OCI-LY1 (cell line): Measurements from ENCODE around the gene ATCAY.

Experiments
- EZH2 ChIP-seq: fragments of 200-600 bp; sonication (generic), shearing (Covaris generic); IDR thresholded peaks from 2 replicates; pipeline ENCODE4 v1.8.0; 2017; ENCODE audit warnings: borderline replicate concordance, mixed run types, mild to moderate bottlenecking, antibody characterized with exemption, low read length, moderate library complexity, mixed read lengths
- TF ChIP-seq, protein P1 (sequence below): fragments of 200-600 bp; sonication (generic), shearing (Covaris generic); IDR thresholded peaks from 2 replicates; pipeline ENCODE4 v1.5.1; 2017; ENCODE audit warnings: mild to moderate bottlenecking, antibody characterized with exemption, low read length, moderate library complexity, mixed read lengths

DNA sequence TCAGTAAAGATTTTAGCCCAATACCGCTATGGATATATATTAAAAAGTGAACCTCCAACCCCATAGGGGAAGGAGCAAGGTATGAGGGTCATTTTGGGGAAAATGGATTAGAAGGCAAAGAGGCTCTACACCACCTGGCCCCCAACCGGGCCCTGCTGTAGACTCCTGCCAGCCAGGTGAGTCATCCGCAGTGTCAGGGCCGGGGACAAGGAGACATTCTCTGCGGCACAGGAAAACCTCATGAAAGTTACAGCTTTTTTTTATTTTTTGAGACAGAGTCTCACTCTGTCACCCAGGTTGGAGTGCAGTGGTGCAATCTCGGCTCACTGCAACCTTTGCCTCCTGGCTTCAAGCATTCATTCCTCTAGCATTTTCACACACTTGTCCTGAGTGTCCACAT, 43.6 kb upstream of the ATCAY start:
- TF ChIP-seq, protein P1, sequence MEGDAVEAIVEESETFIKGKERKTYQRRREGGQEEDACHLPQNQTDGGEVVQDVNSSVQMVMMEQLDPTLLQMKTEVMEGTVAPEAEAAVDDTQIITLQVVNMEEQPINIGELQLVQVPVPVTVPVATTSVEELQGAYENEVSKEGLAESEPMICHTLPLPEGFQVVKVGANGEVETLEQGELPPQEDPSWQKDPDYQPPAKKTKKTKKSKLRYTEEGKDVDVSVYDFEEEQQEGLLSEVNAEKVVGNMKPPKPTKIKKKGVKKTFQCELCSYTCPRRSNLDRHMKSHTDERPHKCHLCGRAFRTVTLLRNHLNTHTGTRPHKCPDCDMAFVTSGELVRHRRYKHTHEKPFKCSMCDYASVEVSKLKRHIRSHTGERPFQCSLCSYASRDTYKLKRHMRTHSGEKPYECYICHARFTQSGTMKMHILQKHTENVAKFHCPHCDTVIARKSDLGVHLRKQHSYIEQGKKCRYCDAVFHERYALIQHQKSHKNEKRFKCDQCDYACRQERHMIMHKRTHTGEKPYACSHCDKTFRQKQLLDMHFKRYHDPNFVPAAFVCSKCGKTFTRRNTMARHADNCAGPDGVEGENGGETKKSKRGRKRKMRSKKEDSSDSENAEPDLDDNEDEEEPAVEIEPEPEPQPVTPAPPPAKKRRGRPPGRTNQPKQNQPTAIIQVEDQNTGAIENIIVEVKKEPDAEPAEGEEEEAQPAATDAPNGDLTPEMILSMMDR, result no peak
- TF ChIP-seq EZH2, result no peak
